Effector memory CD4-positive, alpha-beta T cell (primary cell): ENCODE data around the gene LRIG2.

Experiments used
- DNase-seq, 3 donors: peaks; one replicate each; pipeline ENCODE4 v3.0.0-alpha.2; 2020
- H3K27ac ChIP-seq: 2 replicates; pipeline ENCODE4 v1.7.0; 2013; ENCODE audit warnings: mild to moderate bottlenecking, low read length, moderate library complexity; ENCODE audit not compliant: insufficient read depth, poor library complexity, severe bottlenecking
- H3K27me3 ChIP-seq: replicated peaks from 2 replicates; pipeline ENCODE4 v1.7.0; 2013; ENCODE audit warnings: mild to moderate bottlenecking, low read length; ENCODE audit not compliant: insufficient read depth, control insufficient read depth, poor library complexity, severe bottlenecking
- H3K36me3 ChIP-seq: 2 replicates; pipeline ENCODE4 v1.7.0; 2013; ENCODE audit warnings: mild to moderate bottlenecking, low read length, moderate library complexity; ENCODE audit not compliant: control insufficient read depth, insufficient read depth
- H3K4me1 ChIP-seq: 2 replicates; pipeline ENCODE4 v1.7.0; 2013; ENCODE audit warnings: low read length, mild to moderate bottlenecking; ENCODE audit not compliant: control insufficient read depth, insufficient read depth, poor library complexity, severe bottlenecking
- H3K4me3 ChIP-seq: 2 replicates; pipeline ENCODE4 v1.7.0; 2013; ENCODE audit warnings: low read length, low read depth, mild to moderate bottlenecking; ENCODE audit not compliant: insufficient read depth, poor library complexity, severe bottlenecking
- H3K9me3 ChIP-seq: 2 replicates; pipeline ENCODE4 v1.7.0; 2013; ENCODE audit warnings: mild to moderate bottlenecking, low read length, moderate library complexity; ENCODE audit not compliant: control insufficient read depth

Gene LRIG2

GRCh38 chr1:113091988-113092594 is 19.1 kb downstream of the LRIG2 start:
- Histone ChIP-seq H3K4me3 (no peak overlapping the region), H3K27me3 (no peaks in the 10 kb centered on the region), H3K9me3 (no peaks in the 10 kb centered on the region), H3K36me3 (peaks cover 34% of the 10 kb centered on the region), H3K27ac (no peak overlapping the region), H3K4me1 (no peaks in the 10 kb centered on the region)
- DNase-seq, result no peak

- no peaks in the 10 kb centered on the region for H3K27me3 ChIP-seq
- H3K4me1 ChIP-seq, result no peaks in the 10 kb centered on the region
- no peak for DNase-seq
- no peak overlapping the region for H3K4me3 ChIP-seq
- no peaks in the 10 kb centered on the region for H3K9me3 ChIP-seq
- H3K36me3 ChIP-seq, result peaks cover 53% of the 10 kb centered on the region
- H3K27ac ChIP-seq, result no peak overlapping the region
Measured at GRCh38 chr1:113094506-113094905, 21.5 kb downstream of the LRIG2 start.

DNA sequence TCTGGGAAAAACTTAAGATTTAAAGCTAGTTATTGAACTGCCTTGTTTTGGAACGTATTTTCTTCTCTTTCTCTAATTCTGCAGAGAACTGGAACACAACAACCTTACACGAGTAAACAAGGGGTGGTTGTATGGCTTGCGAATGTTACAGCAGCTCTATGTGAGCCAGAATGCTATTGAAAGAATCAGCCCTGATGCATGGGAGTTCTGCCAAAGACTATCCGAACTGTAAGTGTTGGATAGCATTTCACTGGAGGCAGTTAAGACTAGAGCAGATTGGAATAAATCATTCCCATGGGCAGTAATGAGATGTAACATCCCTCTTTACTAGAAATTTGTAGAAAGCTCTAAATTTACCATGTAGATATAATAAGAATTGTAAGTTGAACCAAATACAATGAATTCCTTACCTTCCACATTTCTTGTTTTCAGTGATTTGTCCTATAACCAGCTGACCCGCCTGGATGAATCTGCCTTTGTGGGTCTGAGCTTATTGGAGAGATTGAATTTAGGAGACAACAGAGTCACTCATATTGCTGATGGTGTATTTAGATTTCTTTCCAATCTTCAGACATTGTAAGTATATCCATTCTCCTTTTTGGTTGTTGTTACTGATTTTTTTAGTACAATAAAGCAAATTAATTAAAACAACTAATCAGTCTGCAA is 22.9 kb downstream of the LRIG2 start:
- no peak overlapping the region for H3K4me3 ChIP-seq
- no peaks in the 10 kb centered on the region for H3K9me3 ChIP-seq
- no peak for DNase-seq
- peaks cover 66% of the 10 kb centered on the region for H3K36me3 ChIP-seq
- H3K27ac ChIP-seq, result no peak overlapping the region
- no peaks in the 10 kb centered on the region for H3K27me3 ChIP-seq
- H3K4me1 ChIP-seq, result no peaks in the 10 kb centered on the region

- Histone ChIP-seq H3K36me3 (peaks cover 71% of the 10 kb centered on the region), H3K4me1 (no peaks in the 10 kb centered on the region), H3K27ac (no peak overlapping the region)
Measured at GRCh38 chr1:113096493-113096892, 23.5 kb downstream of the LRIG2 start.

GRCh38 chr1:113101588-113101987 is 28.6 kb downstream of the LRIG2 start:
- Histone ChIP-seq H3K27me3 (no peaks in the 10 kb centered on the region), H3K4me1 (no peaks in the 10 kb centered on the region), H3K9me3 (no peaks in the 10 kb centered on the region), H3K4me3 (no peak overlapping the region), H3K27ac (no peak overlapping the region), H3K36me3 (peaks cover 79% of the 10 kb centered on the region)
- DNase-seq, result no peak

More at GRCh38 chr1:113096493-113096892, 23.5 kb downstream of the LRIG2 start:
- Histone ChIP-seq H3K4me3 (no peak overlapping the region), H3K27me3 (no peaks in the 10 kb centered on the region), H3K9me3 (no peaks in the 10 kb centered on the region)
- no peak for DNase-seq

DNA sequence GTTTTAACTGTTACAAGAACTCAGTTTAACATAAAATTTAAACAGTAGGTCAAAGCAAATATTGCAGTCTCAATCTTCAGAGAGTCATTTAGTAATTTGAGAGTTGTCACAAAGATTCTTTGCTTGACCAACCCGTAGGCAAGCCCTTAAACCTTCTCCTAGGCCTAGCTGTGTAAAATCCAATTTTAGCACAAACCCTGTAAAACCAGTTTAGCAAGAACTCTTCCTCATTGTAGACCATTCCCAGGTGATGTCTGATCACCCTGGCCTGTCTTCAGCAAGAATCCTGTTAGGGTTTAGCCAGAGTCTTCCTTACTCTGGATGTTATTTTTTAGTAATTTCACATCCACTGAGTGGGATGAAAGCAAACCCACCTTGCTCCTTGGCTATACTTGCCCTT is 30.1 kb downstream of the LRIG2 start:
- H3K27me3 ChIP-seq, result no peaks in the 10 kb centered on the region
- no peak overlapping the region for H3K27ac ChIP-seq
- H3K4me3 ChIP-seq, result no peak overlapping the region
- H3K9me3 ChIP-seq, result no peaks in the 10 kb centered on the region
- DNase-seq, result no peak
- no peaks in the 10 kb centered on the region for H3K4me1 ChIP-seq
- peaks cover 80% of the 10 kb centered on the region for H3K36me3 ChIP-seq

GRCh38 chr1:113103977-113104376 is 31.0 kb downstream of the LRIG2 start:
- no peaks in the 10 kb centered on the region for H3K9me3 ChIP-seq
- H3K36me3 ChIP-seq, result peaks cover 76% of the 10 kb centered on the region
- no peak overlapping the region for H3K27ac ChIP-seq
- H3K27me3 ChIP-seq, result no peaks in the 10 kb centered on the region
- H3K4me3 ChIP-seq, result no peak overlapping the region
- no peaks in the 10 kb centered on the region for H3K4me1 ChIP-seq
- no peak for DNase-seq

DNA sequence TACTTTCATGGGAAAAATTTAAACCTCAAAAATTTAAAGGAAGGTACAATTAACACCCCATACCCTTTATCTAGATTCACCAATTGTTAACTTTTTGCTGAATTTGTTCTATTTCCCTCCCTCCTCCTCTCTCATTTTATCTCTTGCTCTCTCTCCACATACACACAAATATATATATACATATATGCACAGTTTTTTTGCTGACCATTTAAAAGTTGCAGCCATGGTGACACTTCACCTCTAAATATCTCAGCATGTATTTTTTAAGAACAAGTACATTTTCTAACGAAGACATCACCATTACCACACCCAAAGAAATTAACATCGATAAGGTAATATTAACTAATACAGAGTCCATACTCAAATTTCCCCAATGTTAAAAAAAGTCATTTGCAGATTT is 33.9 kb downstream of the LRIG2 start:
- H3K27me3 ChIP-seq, result no peaks in the 10 kb centered on the region
- peaks cover 72% of the 10 kb centered on the region for H3K36me3 ChIP-seq
- H3K27ac ChIP-seq, result no peak overlapping the region
- no peaks in the 10 kb centered on the region for H3K4me1 ChIP-seq
- no peaks in the 10 kb centered on the region for H3K9me3 ChIP-seq
- no peak for DNase-seq
- no peak overlapping the region for H3K4me3 ChIP-seq

DNA sequence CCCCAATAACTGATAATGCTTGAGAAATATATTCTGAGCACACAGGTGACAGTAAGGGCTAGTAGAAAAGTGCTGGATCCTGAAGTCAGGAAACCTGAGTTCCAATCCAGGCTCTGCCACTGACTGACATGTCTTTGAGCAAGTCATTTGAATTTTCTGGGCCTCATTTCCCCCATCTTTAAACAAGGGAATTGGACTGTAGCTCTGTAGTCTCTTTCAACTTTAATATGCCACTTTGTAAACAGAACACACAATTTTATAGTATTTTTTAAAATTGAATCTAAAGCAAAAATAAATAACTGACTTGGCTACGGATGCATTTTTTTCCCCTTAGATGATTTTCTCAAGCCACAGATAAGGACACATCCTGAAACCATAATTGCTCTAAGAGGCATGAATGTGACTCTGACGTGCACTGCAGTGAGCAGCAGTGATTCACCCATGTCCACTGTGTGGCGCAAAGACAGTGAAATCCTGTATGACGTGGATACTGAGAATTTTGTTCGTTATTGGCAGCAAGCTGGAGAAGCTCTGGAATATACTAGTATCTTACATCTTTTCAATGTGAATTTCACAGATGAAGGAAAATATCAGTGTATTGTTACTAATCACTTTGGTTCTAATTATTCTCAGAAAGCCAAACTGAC is 37.0 kb downstream of the LRIG2 start:
- H3K27ac ChIP-seq, result no peak overlapping the region

DNA sequence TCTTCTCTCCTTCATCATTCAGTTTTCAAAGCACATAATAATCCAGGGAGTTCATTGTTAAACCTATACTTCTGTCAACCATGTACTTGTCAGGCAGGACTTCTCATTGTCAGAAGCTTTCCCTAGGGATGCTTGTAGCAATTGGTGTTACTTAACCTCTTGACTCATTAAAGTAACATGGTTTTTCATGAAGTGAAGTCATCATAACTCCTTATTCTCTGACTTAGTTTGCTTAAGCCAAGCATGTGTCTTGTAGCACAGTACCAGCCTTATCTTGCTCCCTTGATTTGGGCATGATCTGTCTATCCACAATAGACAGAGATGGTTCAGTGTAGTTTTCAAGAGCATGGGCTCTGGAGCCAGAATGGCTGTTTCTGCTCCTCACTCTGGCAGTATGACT is 45.3 kb downstream of the LRIG2 start:
- H3K4me1 ChIP-seq, result no peaks in the 10 kb centered on the region
- H3K27ac ChIP-seq, result no peak overlapping the region
- no peak for DNase-seq
- peaks cover 78% of the 10 kb centered on the region for H3K36me3 ChIP-seq
- H3K27me3 ChIP-seq, result no peaks in the 10 kb centered on the region
- no peak overlapping the region for H3K4me3 ChIP-seq
- H3K9me3 ChIP-seq, result no peaks in the 10 kb centered on the region

More for the DNA sequence above, 37.0 kb downstream of the LRIG2 start:
- no peak for DNase-seq
- peaks cover 67% of the 10 kb centered on the region for H3K36me3 ChIP-seq
- H3K9me3 ChIP-seq, result no peaks in the 10 kb centered on the region
- H3K4me3 ChIP-seq, result no peak overlapping the region
- H3K4me1 ChIP-seq, result no peaks in the 10 kb centered on the region
- H3K27me3 ChIP-seq, result no peaks in the 10 kb centered on the region
